Effector CD4-positive, alpha-beta T cell (primary cell): ENCODE data around the gene CDCA7.
A peak's percentile ranks its signal among the peaks of the same experiment; 100 is the strongest.
"Not testable (repeated sequence)": the region's sequence is repeated elsewhere in the genome, so short reads cannot be mapped to it uniquely, and the experiment has no call there.

Experiments
- DNase-seq: peaks from one replicate; pipeline ENCODE4 v3.0.0-alpha.2; 2020

CDCA7 gene

GRCh38 chr2:173359231-173359630 lies 4.6 kb downstream of the CDCA7 start:
- no peak for DNase-seq

GRCh38 chr2:173370198-173370597 lies 15.5 kb downstream of the CDCA7 start:
- no peak for DNase-seq

GRCh38 chr2:173371023-173371422 lies 16.4 kb downstream of the CDCA7 start:
- no peak for DNase-seq

GRCh38 chr2:173373290-173373689 lies 18.6 kb downstream of the CDCA7 start:
- DNase-seq = no peak

- no peak for DNase-seq
Measured at GRCh38 chr2:173374634-173375033, 20.0 kb downstream of the CDCA7 start.

- DNase-seq = not testable (repeated sequence)
Measured at GRCh38 chr2:173385534-173385933, 30.9 kb downstream of the CDCA7 start.

GRCh38 chr2:173386021-173386737 lies 31.5 kb downstream of the CDCA7 start:
- no peak for DNase-seq

GRCh38 chr2:173386738-173387065 lies 32.0 kb downstream of the CDCA7 start:
- no peak for DNase-seq

GRCh38 chr2:173387079-173387478 lies 32.4 kb downstream of the CDCA7 start:
- DNase-seq = no peak

- no peak for DNase-seq
Measured at GRCh38 chr2:173387660-173388059, 33.0 kb downstream of the CDCA7 start.

GRCh38 chr2:173388795-173389194 lies 34.1 kb downstream of the CDCA7 start:
- DNase-seq = no peak

GRCh38 chr2:173390036-173390435 lies 35.4 kb downstream of the CDCA7 start:
- no peak for DNase-seq

GRCh38 chr2:173392731-173393130 lies 38.1 kb downstream of the CDCA7 start:
- no peak for DNase-seq

- DNase-seq = no peak
Measured at GRCh38 chr2:173393186-173393585, 38.5 kb downstream of the CDCA7 start.

GRCh38 chr2:173393636-173394035 lies 39.0 kb downstream of the CDCA7 start:
- no peak for DNase-seq

GRCh38 chr2:173394091-173394974 lies 39.7 kb downstream of the CDCA7 start:
- DNase-seq = no peak

GRCh38 chr2:173395567-173396351 lies 41.1 kb downstream of the CDCA7 start:
- no peak for DNase-seq

GRCh38 chr2:173397539-173397938 lies 42.9 kb downstream of the CDCA7 start:
- DNase-seq = no peak

- no peak for DNase-seq
Measured at GRCh38 chr2:173399229-173399628, 44.6 kb downstream of the CDCA7 start.

- DNase-seq = no peak
Measured at GRCh38 chr2:173400760-173401159, 46.1 kb downstream of the CDCA7 start.

- no peak for DNase-seq
Measured at GRCh38 chr2:173401716-173402326, 47.1 kb downstream of the CDCA7 start.

- peak; percentile 56 for DNase-seq
Measured at GRCh38 chr2:173402405-173402974, 47.8 kb downstream of the CDCA7 start.
